MM.1S (cell line): ENCODE results near the gene ZIC5.

Source experiments
- DNase-seq: peaks from one replicate; pipeline ENCODE4 v3.0.0-alpha.2; 2015
- H2AFZ ChIP-seq: fragments of 300-600 bp; sonication (generic); 2 replicates; pipeline ENCODE4 v1.6.0; 2016; ENCODE audit warnings: antibody characterized with exemption, low read length
- H3F3A ChIP-seq: fragments of 300-600 bp; sonication (generic); 2 replicates; pipeline ENCODE4 v1.6.1; 2016; ENCODE audit warnings: mild to moderate bottlenecking, antibody characterized with exemption, low read length, moderate library complexity, mixed read lengths; ENCODE audit not compliant: insufficient read depth
- H3K27ac ChIP-seq: fragments of 300-600 bp; sonication (generic); 2 replicates; pipeline ENCODE4 v1.5.1; 2016; ENCODE audit warnings: mild to moderate bottlenecking, low read length
- H3K27me3 ChIP-seq: fragments of 300-600 bp; sonication (generic); replicated peaks from 2 replicates; pipeline ENCODE4 v1.6.0; 2016; ENCODE audit warnings: low read length; ENCODE audit not compliant: insufficient read depth
- H3K36me3 ChIP-seq: fragments of 300-600 bp; sonication (generic); replicated peaks from 2 replicates; pipeline ENCODE4 v1.6.1; 2016; ENCODE audit warnings: mild to moderate bottlenecking, low read length, mixed read lengths; ENCODE audit not compliant: insufficient read depth
- H3K4me1 ChIP-seq: fragments of 300-600 bp; sonication (generic); 2 replicates; pipeline ENCODE4 v1.6.1; 2016; ENCODE audit warnings: low read length, mixed read lengths
- H3K4me2 ChIP-seq: fragments of 300-600 bp; sonication (generic); 2 replicates; pipeline ENCODE4 v1.6.0; 2016; ENCODE audit warnings: low read depth, low read length
- H3K4me3 ChIP-seq: fragments of 300-600 bp; sonication (generic); 2 replicates; pipeline ENCODE4 v1.5.1; 2016; ENCODE audit warnings: low read length, mixed read lengths
- H3K79me2 ChIP-seq: fragments of 300-600 bp; sonication (generic); 2 replicates; pipeline ENCODE4 v1.6.1; 2016; ENCODE audit warnings: mixed run types, low read length, mixed read lengths
- H3K9ac ChIP-seq: fragments of 300-600 bp; sonication (generic); 2 replicates; pipeline ENCODE4 v1.6.1; 2016; ENCODE audit warnings: low read length, mixed read lengths
- H3K9me2 ChIP-seq: fragments of 300-600 bp; sonication (generic); replicated peaks from 2 replicates; pipeline ENCODE4 v1.6.1; 2016; ENCODE audit warnings: mild to moderate bottlenecking, low read length, mixed read lengths; ENCODE audit not compliant: insufficient read depth
- H3K9me3 ChIP-seq: fragments of 300-600 bp; sonication (generic); replicated peaks from 2 replicates; pipeline ENCODE4 v1.6.1; 2016; ENCODE audit warnings: mild to moderate bottlenecking, low read length, mixed read lengths; ENCODE audit not compliant: insufficient read depth
- H4K20me1 ChIP-seq: fragments of 300-600 bp; sonication (generic); 2 replicates; pipeline ENCODE4 v1.6.1; 2016; ENCODE audit warnings: mild to moderate bottlenecking, low read length, moderate library complexity, mixed read lengths; ENCODE audit not compliant: insufficient read depth
- EZH2 ChIP-seq: fragments of 300-600 bp; sonication (generic); optimal IDR thresholded peaks from 2 replicates; pipeline ENCODE3; 2017; ENCODE audit warnings: low read depth, mild to moderate bottlenecking, antibody characterized with exemption, low read length, mixed read lengths
- EZH2phosphoT487 ChIP-seq: fragments of 300-600 bp; sonication (generic); IDR thresholded peaks from 2 replicates; pipeline ENCODE4 v1.6.1; 2018; ENCODE audit warnings: antibody characterized with exemption, low read length
- TF ChIP-seq, protein P1 (sequence below): fragments of 300-600 bp; sonication (generic); IDR thresholded peaks from 2 replicates; pipeline ENCODE4 v1.5.1; 2016; ENCODE audit warnings: antibody characterized with exemption, low read length, mixed read lengths

Gene ZIC5

DNA sequence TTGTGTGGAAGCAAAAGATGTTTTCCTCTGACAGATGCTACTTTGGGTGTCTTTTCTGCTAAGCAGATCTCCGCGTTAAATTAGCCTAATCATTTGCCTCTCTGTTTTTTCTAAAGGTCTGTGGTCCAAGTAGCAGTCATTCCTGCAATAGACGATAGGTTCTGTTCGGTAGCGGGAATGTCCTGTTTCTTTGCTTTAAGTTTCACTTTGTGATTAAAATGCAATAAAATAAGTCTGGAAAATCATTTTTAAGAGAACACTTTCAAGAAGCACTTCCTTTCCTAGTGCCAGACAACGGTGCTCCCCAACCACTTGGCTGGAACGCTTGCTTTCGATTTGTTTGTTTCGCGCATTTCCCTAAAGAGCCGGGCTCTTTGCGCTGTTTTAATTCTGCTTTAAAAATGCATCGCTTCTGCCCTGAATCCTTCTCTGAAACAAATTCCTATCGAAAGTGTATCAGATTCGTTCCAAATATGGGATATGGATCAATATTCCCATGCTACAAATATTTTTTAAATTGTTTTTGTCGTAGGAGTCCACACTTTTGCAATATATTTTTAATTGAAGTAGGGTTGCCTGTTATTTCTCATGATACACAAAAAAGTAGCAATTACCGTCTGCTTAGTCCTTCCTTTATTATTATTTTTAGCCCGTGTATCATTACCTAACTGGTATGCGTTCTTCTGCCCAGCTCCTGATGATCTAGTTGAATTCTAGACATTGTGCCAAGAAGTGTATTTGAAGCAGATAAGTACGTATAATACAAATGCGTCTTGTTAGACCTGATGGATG, 24.2 kb upstream of the ZIC5 start:
- no peak for DNase-seq
- Histone ChIP-seq H3K4me2 (no peak overlapping the region), H3K27me3 (no peaks in the 10 kb centered on the region)

DNA sequence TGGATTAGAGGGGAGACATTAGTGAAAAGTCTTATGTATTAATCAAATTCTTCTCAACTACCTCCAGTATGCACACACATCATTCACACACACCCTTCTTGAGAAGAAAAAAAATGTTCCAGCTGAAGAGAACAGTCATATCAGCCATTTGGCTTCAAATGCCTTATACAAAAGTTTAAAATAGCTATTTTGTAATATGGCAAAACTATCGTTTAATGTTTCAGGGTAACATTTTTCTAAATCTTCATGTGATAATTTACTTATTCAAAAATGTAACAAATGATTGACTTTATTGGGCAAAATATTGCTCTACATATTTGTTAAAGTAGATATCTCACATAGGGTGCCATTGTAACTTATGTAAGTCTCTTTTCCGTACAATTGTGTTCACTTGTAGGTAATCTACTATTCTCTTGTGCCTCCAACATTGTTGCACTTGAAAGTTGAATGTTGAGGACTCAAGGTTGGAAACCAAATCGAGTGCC, 23.6 kb upstream of the ZIC5 start:
- Histone ChIP-seq H2AFZ (no peak overlapping the region), H3F3A (no peaks in the 10 kb centered on the region), H3K9me3 (no peaks in the 10 kb centered on the region), H3K9ac (no peak overlapping the region), H3K9me2 (no peaks in the 10 kb centered on the region), H3K27me3 (no peaks in the 10 kb centered on the region), H4K20me1 (no peaks in the 10 kb centered on the region), H3K4me2 (no peak overlapping the region), H3K79me2 (no peaks in the 10 kb centered on the region), H3K27ac (no peak overlapping the region), H3K4me1 (no peaks in the 10 kb centered on the region), H3K36me3 (no peaks in the 10 kb centered on the region), H3K4me3 (no peak overlapping the region)
- no peak for TF ChIP-seq EZH2
- no peak for TF ChIP-seq EZH2phosphoT487
- TF ChIP-seq, protein P1, sequence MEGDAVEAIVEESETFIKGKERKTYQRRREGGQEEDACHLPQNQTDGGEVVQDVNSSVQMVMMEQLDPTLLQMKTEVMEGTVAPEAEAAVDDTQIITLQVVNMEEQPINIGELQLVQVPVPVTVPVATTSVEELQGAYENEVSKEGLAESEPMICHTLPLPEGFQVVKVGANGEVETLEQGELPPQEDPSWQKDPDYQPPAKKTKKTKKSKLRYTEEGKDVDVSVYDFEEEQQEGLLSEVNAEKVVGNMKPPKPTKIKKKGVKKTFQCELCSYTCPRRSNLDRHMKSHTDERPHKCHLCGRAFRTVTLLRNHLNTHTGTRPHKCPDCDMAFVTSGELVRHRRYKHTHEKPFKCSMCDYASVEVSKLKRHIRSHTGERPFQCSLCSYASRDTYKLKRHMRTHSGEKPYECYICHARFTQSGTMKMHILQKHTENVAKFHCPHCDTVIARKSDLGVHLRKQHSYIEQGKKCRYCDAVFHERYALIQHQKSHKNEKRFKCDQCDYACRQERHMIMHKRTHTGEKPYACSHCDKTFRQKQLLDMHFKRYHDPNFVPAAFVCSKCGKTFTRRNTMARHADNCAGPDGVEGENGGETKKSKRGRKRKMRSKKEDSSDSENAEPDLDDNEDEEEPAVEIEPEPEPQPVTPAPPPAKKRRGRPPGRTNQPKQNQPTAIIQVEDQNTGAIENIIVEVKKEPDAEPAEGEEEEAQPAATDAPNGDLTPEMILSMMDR = no peak
- no peak for DNase-seq

More for the DNA sequence above, 24.2 kb upstream of the ZIC5 start:
- Histone ChIP-seq H3K36me3 (no peaks in the 10 kb centered on the region), H3K4me3 (no peak overlapping the region), H3K4me1 (no peaks in the 10 kb centered on the region), H3K9me2 (no peaks in the 10 kb centered on the region), H3K9ac (no peak overlapping the region), H3K79me2 (no peaks in the 10 kb centered on the region), H3K9me3 (no peaks in the 10 kb centered on the region), H3F3A (no peaks in the 10 kb centered on the region), H2AFZ (no peak overlapping the region), H4K20me1 (no peaks in the 10 kb centered on the region), H3K27ac (no peak overlapping the region)
- TF ChIP-seq EZH2 (no peak), EZH2phosphoT487 (no peak)
- TF ChIP-seq, protein P1 = no peak

DNA sequence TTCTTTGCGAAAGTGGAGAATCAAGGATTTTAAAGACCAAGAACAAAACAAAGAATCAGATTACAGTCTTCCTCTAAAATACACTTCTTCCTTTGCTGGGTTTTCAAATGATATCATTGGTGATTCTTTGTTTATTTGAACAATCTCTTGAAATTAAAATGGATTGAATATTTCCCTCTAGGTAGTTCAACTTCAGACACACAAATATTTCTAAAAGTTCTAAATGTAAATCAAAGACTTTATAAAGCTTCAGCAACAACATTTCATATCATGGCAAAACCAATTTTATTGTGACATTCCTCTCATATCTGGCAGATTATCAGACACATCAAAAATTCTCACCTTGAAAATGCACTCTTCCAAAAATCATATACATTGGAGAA, 23.1 kb upstream of the ZIC5 start:
- no peaks in the 10 kb centered on the region for H3F3A ChIP-seq
- no peaks in the 10 kb centered on the region for H3K9me3 ChIP-seq
- no peaks in the 10 kb centered on the region for H3K27me3 ChIP-seq
- H4K20me1 ChIP-seq = no peaks in the 10 kb centered on the region
- H3K4me1 ChIP-seq = no peaks in the 10 kb centered on the region
- no peak overlapping the region for H3K4me3 ChIP-seq
- H3K9me2 ChIP-seq = no peaks in the 10 kb centered on the region
- H3K27ac ChIP-seq = no peak overlapping the region
- no peaks in the 10 kb centered on the region for H3K36me3 ChIP-seq
- H3K79me2 ChIP-seq = no peaks in the 10 kb centered on the region
- H2AFZ ChIP-seq = no peak overlapping the region
- no peak overlapping the region for H3K4me2 ChIP-seq
- TF ChIP-seq EZH2 (no peak), EZH2phosphoT487 (no peak)
- TF ChIP-seq, protein P1 = no peak
- no peak for DNase-seq
- H3K9ac ChIP-seq = no peak overlapping the region
